ENCODE results near the gene BHLHA15.

BHLHA15 gene

GRCh38 chr7:98223898-98224700, 12.9 kb downstream of the BHLHA15 start:
- Histone ChIP-seq H3K9me2 (replicated peaks; ENCODE audit: insufficient read depth, low read length) (no peaks in the 10 kb centered on the region), H3K27ac (ENCODE audit: low read depth, low read length) (no peak overlapping the region), H2AFZ (ENCODE audit: low read depth, low read length, severe bottlenecking) (no peak overlapping the region), H3K9ac (ENCODE audit: low read length) (no peak overlapping the region), H3F3A (ENCODE audit: insufficient read depth) (peaks cover 5% of the 10 kb centered on the region), H4K20me1 (ENCODE audit: low read depth, low read length) (no peaks in the 10 kb centered on the region), H3K4me2 (ENCODE audit: low read depth, low read length, poor library complexity, severe bottlenecking) (no peak overlapping the region), H3K9me3 (ENCODE audit: insufficient read depth, low read length) (no peaks in the 10 kb centered on the region), H3K36me3 (ENCODE audit: low read length) (no peaks in the 10 kb centered on the region), H3K4me3 (ENCODE audit: insufficient read depth, low read length, poor library complexity, severe bottlenecking) (no peak overlapping the region), H3K79me2 (ENCODE audit: insufficient read depth, low read length) (no peaks in the 10 kb centered on the region), H3K27me3 (ENCODE audit: low read length) (no peaks in the 10 kb centered on the region)
- no peak for TF ChIP-seq CTCF (IDR thresholded peaks at IDR 0.05; ENCODE audit: insufficient read depth, low read length, poor library complexity, severe bottlenecking)
- TF ChIP-seq EZH2phosphoT487 (conservative IDR thresholded peaks at IDR 0.05; ENCODE audit: low read length), result no peak

GRCh38 chr7:98224701-98225181, 13.5 kb downstream of the BHLHA15 start:
- H3F3A ChIP-seq (ENCODE audit: insufficient read depth), result no peaks in the 10 kb centered on the region
- TF ChIP-seq CTCF (IDR thresholded peaks at IDR 0.05; ENCODE audit: insufficient read depth, low read length, poor library complexity, severe bottlenecking) (no peak), EZH2phosphoT487 (conservative IDR thresholded peaks at IDR 0.05; ENCODE audit: low read length) (no peak)
- H3K9me3 ChIP-seq (ENCODE audit: insufficient read depth, low read length), result no peaks in the 10 kb centered on the region
- H3K36me3 ChIP-seq (ENCODE audit: low read length), result no peaks in the 10 kb centered on the region
- H2AFZ ChIP-seq (ENCODE audit: low read depth, low read length, severe bottlenecking), result no peak overlapping the region
- H4K20me1 ChIP-seq (ENCODE audit: low read depth, low read length), result no peaks in the 10 kb centered on the region
- H3K9ac ChIP-seq (ENCODE audit: low read length), result no peak overlapping the region
- H3K4me2 ChIP-seq (ENCODE audit: low read depth, low read length, poor library complexity, severe bottlenecking), result no peak overlapping the region
- no peak overlapping the region for H3K4me3 ChIP-seq (ENCODE audit: insufficient read depth, low read length, poor library complexity, severe bottlenecking)
- H3K9me2 ChIP-seq (replicated peaks; ENCODE audit: insufficient read depth, low read length), result no peaks in the 10 kb centered on the region
- no peaks in the 10 kb centered on the region for H3K79me2 ChIP-seq (ENCODE audit: insufficient read depth, low read length)
- H3K27me3 ChIP-seq (ENCODE audit: low read length), result no peaks in the 10 kb centered on the region
- H3K27ac ChIP-seq (ENCODE audit: low read depth, low read length), result no peak overlapping the region

DNA sequence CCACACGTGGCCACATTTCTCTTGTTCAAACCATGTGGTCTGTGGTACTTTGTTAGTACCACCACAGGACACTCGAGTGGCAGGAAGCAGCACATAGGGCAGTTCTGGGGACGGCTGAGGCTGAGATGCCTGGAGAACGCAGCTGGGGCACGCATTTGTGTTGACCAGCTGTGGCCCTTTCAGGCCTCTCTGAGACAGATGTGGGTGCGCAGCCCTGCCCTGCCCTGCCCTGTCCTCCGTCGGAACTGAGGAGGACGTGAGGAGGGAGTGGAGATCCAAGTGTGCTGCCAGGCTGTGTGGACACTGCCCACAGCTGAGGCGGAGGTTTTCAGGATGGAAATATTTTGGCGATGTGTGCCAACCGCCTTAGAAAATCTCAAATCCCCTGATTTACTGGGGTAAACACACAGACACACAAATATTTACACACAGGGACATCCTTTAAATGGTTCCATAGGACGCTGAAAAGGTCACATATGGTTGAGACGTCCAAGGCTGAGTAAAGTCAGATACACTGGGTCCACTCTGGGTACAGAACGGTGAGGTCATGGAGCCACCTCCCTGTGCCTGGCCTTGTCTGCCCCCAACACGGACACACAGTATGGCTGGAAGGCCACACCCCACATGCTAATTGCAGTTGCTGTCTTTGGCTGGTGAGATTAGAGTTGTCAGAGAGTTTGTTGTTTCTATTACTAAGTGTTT, 14.8 kb downstream of the BHLHA15 start:
- no peak overlapping the region for H2AFZ ChIP-seq (ENCODE audit: low read depth, low read length, severe bottlenecking)
- H3K79me2 ChIP-seq (ENCODE audit: insufficient read depth, low read length), result no peaks in the 10 kb centered on the region
- no peak for TF ChIP-seq EZH2phosphoT487 (conservative IDR thresholded peaks at IDR 0.05; ENCODE audit: low read length)
- no peak overlapping the region for H3K4me2 ChIP-seq (ENCODE audit: low read depth, low read length, poor library complexity, severe bottlenecking)
- no peaks in the 10 kb centered on the region for H3K36me3 ChIP-seq (ENCODE audit: low read length)
- H3K27me3 ChIP-seq (ENCODE audit: low read length), result no peaks in the 10 kb centered on the region
- no peaks in the 10 kb centered on the region for H3F3A ChIP-seq (ENCODE audit: insufficient read depth)
- no peak overlapping the region for H3K9ac ChIP-seq (ENCODE audit: low read length)
- H3K9me3 ChIP-seq (ENCODE audit: insufficient read depth, low read length), result no peaks in the 10 kb centered on the region
- no peak overlapping the region for H3K4me3 ChIP-seq (ENCODE audit: insufficient read depth, low read length, poor library complexity, severe bottlenecking)
- no peak overlapping the region for H3K27ac ChIP-seq (ENCODE audit: low read depth, low read length)
- H3K9me2 ChIP-seq (replicated peaks; ENCODE audit: insufficient read depth, low read length), result no peaks in the 10 kb centered on the region
- no peaks in the 10 kb centered on the region for H4K20me1 ChIP-seq (ENCODE audit: low read depth, low read length)

DNA sequence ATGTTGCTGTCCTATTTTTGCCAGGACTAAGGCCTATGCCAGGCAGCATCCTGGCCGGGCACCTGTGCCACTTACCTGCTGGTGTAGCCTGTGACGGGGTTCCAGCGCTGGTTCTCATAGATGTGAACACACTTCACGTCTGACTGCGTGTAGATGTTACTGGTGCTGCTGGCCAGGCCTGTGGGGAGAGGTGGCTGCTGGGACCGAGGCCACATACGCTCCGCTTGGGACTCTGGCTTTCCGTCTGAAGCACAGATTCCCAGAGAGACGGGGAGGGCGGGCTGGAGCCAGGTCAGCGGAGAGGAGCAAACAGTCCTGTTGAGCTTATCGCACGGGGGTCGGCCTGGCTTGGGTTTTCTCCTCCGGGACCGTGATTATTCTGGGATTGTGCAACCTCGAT, 16.7 kb downstream of the BHLHA15 start:
- Histone ChIP-seq H3K27me3 (ENCODE audit: low read length) (no peaks in the 10 kb centered on the region), H3K9ac (ENCODE audit: low read length) (no peak overlapping the region), H3K4me3 (ENCODE audit: insufficient read depth, low read length, poor library complexity, severe bottlenecking) (no peak overlapping the region), H4K20me1 (ENCODE audit: low read depth, low read length) (no peaks in the 10 kb centered on the region), H3K27ac (ENCODE audit: low read depth, low read length) (no peak overlapping the region), H3K9me2 (replicated peaks; ENCODE audit: insufficient read depth, low read length) (no peaks in the 10 kb centered on the region), H3K4me2 (ENCODE audit: low read depth, low read length, poor library complexity, severe bottlenecking) (no peak overlapping the region), H3F3A (ENCODE audit: insufficient read depth) (no peaks in the 10 kb centered on the region), H3K79me2 (ENCODE audit: insufficient read depth, low read length) (no peaks in the 10 kb centered on the region), H3K36me3 (ENCODE audit: low read length) (no peaks in the 10 kb centered on the region), H3K9me3 (ENCODE audit: insufficient read depth, low read length) (no peaks in the 10 kb centered on the region), H2AFZ (ENCODE audit: low read depth, low read length, severe bottlenecking) (no peak overlapping the region)
- TF ChIP-seq CTCF (IDR thresholded peaks at IDR 0.05; ENCODE audit: insufficient read depth, low read length, poor library complexity, severe bottlenecking) (no peak), EZH2phosphoT487 (conservative IDR thresholded peaks at IDR 0.05; ENCODE audit: low read length) (no peak)
